ENCODE results near the gene CNTROB. TPM values are rescaled to one million over a fixed set of nuclear protein-coding genes. Genes with fewer than 3 reads are reported as not detected.

The CNTROB gene
- total and polyA plus RNA-seq, 10 of the 15 experiments (the other 5 are each of a cell fraction or from before 2014, with no cell fraction given) = 2.0 to 36.2 (median 28.2) TPM

- FAIRE-seq (peak; percentile 77), DNase-seq (ENCODE audit: low read depth, low spot score) (no peak), ATAC-seq (peak; percentile 87)
- Histone ChIP-seq H4K20me1 (ENCODE audit: control insufficient read depth, insufficient read depth) (no peaks in the 10 kb centered on the region), H3K4me3 (no peak overlapping the region; the same call in 1 of the 2 replicates), H3K9me3 (replicated peaks; ENCODE audit: control insufficient read depth, insufficient read depth, low read length) (no peaks in the 10 kb centered on the region), H3K79me2 (ENCODE audit: control insufficient read depth, insufficient read depth, low read length) (no peaks in the 10 kb centered on the region), H3K4me2 (ENCODE audit: control insufficient read depth, insufficient read depth) (peak overlapping the region; percentile 87), H2AFZ (ENCODE audit: control insufficient read depth, low read depth, low read length) (peak overlapping the region; percentile 61), H3K36me3 (ENCODE audit: control insufficient read depth in 2 of 2, insufficient read depth in 2 of 2, low read length in 1 of 2) (no peaks in the 10 kb centered on the region; a peak in 1 of 4 replicates), H3K4me1 (ENCODE audit: control insufficient read depth, insufficient read depth, low read length) (peaks cover 7% of the 10 kb centered on the region), H3K27ac (ENCODE audit: control insufficient read depth, insufficient read depth) (no peak overlapping the region), H3K27me3 (replicated peaks in 1 of 2; ENCODE audit: control insufficient read depth in 2 of 2, insufficient read depth in 2 of 2, low read length in 1 of 2) (no peaks in the 10 kb centered on the region), H3K9ac (ENCODE audit: control insufficient read depth, insufficient read depth, low read length) (peak overlapping the region; percentile 41)
- ChIA-PET RAD21 (ENCODE audit: unreplicated experiment) (interaction anchor here (0.9 kb wide), 1 partner anchor 9 kb away, joined by 4 read pairs; the partner anchor contains the start of genes CNTROB and TRAPPC1), CTCF (interaction anchor here (1.0 to 2.3 kb wide), 6 partner anchors 10 to 308 kb away, joined by 3 to 10 read pairs (median 5); partner anchors contain the start of gene FXR2), POLR2A (interaction anchor here (1.4 kb wide), 1 partner anchor 10 kb away, joined by 7 read pairs; the partner anchor contains the start of genes CNTROB and TRAPPC1), SMC1A (ENCODE audit: uncharacterized antibody, unreplicated experiment) (interaction anchor here (1.3 kb wide), 1 partner anchor 66 kb away, joined by 3 read pairs; no protein-coding TSS in a partner anchor)
- 32% methylated on average over 44 of the region's 45 CpGs for WGBS (ENCODE audit: insufficient coverage, insufficient replicate concordance, low lambda C conversion rate, missing lambda C conversion rate)
- no TSS peak for BruUV-seq (replicated peaks)
- intact Hi-C loops (cut with micrococcal nuclease; ENCODE audit: unreplicated experiment) (no loop called here), in situ Hi-C loops (cut with MboI) (no loop called here)
- TF ChIP-seq EP300 (IDR thresholded peaks at IDR 0.05; ENCODE audit: borderline replicate concordance in 1 of 2, control insufficient read depth in 1 of 2, low read depth in 2 of 2, low read length in 2 of 2) (0 out of 4 replicates have a peak, but pooled peaks of 1 of the 2 experiments have one; percentile 11), HSF1 (IDR thresholded peaks at IDR 0.05; ENCODE audit: low read depth, low read length) (no peak), RFX5 (IDR thresholded peaks at IDR 0.05; ENCODE audit: low read depth, low read length) (0 out of 2 replicates have a peak, but pooled peaks have one; percentile 11), TAF1 (IDR thresholded peaks at IDR 0.05; ENCODE audit: borderline replicate concordance, low read depth, low read length) (peak; percentile 45; the same call in 1 of the 2 replicates), RELA (IDR thresholded peaks at IDR 0.05; ENCODE audit: borderline replicate concordance, partially characterized antibody) (no peak), ASH2L (IDR thresholded peaks at IDR 0.05; ENCODE audit: borderline replicate concordance, low read depth) (no peak), BHLHE40 (IDR thresholded peaks at IDR 0.05; ENCODE audit: borderline replicate concordance in 1 of 2, low read depth in 2 of 2, low read length in 1 of 2) (peak in 1 of 2 experiments; percentile 36; a peak in 1 of 4 replicates), PBX3 (IDR thresholded peaks at IDR 0.05; ENCODE audit: insufficient replicate concordance, low read depth, low read length) (peak; percentile 68), NBN (IDR thresholded peaks at IDR 0.05) (peak; percentile 61; the same call in 1 of the 2 replicates), E2F8 (IDR thresholded peaks at IDR 0.05; ENCODE audit: low read depth, partially characterized antibody) (no peak), BRCA1 (IDR thresholded peaks at IDR 0.05; ENCODE audit: low read depth, low read length) (no peak)
These were observed 9.0 kb upstream of the CNTROB start for GRCh38 chr17:7922845-7923628.
